ENCODE data around the gene PRSS12.
"Not testable (repeated sequence)": the region's sequence is repeated elsewhere in the genome, so short reads cannot be mapped to it uniquely, and the experiment has no call there.

Gene PRSS12

DNA sequence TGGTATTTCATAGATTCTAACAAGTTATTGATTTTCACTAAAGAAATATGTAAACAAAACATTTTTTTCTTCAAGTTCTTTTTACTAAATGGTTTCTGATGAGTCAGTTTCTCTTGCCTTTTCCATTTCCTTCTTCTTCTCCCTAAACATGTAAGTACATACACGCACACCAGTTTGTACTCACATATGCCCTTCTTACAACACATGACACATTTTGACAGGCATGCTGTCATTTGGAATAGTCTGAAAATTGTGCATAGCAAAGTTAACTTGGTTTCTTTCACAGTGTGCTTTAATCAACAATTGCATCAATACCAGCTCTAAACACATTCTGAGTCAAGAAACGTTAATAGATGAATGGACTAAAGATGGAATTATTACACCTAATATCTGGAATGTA, 35.1 kb downstream of the PRSS12 start:
- DNase-seq, result no peak

DNA sequence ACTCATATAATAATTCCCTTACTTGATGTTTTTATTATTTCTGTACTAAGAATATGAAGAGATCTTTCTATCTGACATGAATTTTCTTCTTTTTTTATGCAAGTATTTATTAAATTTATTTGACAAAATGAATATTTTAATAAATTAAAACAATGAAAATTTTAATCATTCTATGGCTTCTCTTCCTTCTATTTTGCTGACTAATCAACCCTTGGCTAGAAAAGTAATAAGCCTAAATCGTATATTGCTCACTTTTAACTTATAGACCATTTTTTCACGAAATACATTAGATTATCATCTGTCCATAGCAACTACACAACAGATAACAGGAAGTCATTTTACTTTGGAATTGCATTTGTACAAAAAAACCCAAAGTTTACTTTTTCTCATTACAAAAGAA, 38.6 kb downstream of the PRSS12 start:
- DNase-seq, result no peak

DNA sequence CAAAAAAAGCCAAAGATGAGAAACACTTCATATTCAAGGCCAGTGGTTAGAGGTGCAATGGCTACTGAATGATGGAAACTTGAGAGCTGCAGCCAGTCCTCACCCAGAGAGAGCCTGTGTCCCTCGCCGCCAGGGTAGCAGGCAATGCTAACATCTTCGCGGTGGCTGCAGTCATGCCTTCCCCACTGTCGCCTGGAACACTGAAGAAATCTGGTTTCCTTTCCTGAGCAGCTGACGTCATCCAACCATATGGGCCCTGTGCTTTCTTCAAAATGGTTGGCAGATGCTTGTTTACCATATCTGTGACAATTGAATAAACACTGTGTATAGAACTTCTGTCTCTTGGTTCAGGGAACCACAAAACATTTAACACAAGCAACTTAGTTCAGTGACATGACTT, 39.7 kb downstream of the PRSS12 start:
- DNase-seq, result no peak

DNA sequence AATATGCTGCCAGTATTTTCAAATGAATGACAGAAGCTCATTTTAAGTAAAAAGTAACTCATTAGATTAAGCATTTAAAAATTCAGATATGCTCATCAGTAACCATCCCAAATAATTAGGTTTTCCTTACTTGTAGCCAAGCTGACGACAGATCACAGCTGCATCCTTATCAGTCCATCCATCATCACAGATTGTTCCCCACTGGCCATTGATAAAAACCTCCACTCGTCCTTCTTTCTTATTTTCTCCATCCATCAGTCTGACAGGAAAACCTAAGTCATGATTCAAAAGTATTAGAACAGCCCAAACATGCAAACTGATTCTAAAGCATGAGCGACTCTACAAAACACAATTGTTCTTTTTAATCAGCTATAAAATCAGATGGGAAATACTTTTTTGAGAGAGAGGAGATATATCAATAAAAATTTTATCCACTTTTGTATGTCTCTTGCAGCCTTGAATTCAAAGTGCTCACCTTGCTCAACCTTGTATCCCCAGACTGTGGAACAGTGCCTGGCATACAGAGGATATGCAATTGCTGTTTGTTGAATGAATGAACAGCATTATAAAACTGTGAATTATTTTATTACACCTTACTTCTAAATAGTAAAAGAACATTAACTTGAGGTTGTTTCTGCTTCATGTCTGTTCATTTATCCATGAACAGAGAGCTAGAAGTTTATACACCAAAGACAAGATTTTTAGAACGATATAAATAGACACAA, 44.3 kb downstream of the PRSS12 start:
- DNase-seq, result no peak

DNA sequence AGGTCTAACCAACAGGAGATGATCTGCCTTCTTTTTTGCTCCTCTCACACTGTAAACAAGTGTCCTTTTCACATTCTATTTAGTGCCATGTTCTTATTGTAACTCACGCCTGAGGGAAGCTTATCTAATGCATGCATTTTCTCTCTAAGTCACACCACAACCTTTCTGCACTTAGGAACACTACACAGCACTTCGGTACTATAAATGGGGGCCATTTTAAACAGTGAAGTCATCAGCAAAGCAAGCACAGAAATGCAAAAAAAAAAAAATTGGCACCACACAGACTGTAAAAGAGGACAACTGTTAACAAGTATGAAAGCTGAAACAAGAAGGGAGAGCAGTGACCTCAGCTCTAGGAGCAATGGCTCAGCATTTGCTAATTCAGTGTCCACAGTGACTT, 45.2 kb downstream of the PRSS12 start:
- no peak for DNase-seq

DNA sequence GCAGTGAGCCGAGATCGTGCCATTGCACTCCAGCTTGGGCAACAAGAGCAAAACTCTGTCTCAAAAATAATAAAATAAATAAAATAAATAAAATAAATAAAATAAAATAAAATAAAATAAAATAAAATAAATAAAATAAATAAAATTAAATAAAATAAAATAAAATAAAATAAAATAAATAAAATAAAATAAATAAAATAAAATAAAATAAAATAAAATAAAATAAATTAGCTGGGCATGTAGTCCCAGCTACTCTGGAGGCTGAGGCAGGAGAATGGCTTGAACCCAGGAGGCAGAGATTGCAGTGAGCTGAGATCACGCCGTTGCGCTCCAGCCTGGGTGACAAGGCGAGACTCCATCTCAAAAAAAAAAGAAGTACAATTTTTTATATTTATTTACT, 53.2 kb downstream of the PRSS12 start:
- DNase-seq, result not testable (repeated sequence)

DNA sequence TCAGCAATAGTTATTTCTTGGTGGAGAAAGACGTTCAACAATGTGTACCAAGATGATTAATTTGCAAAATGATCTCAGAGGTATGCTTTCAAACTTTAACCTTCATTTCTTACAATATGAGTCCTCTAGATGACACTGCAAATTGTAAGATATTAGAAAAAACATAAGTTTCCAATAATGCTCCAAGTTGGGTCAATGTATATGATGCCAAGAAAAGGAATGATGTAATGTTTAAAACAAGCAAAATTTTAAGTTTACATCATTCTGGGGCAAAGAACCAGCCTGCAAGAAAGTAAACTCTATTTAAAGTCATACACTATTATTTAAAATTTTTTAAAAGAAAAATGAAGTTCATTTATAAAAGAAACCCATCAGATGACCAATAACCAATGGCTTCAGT, 56.1 kb downstream of the PRSS12 start:
- DNase-seq, result no peak

DNA sequence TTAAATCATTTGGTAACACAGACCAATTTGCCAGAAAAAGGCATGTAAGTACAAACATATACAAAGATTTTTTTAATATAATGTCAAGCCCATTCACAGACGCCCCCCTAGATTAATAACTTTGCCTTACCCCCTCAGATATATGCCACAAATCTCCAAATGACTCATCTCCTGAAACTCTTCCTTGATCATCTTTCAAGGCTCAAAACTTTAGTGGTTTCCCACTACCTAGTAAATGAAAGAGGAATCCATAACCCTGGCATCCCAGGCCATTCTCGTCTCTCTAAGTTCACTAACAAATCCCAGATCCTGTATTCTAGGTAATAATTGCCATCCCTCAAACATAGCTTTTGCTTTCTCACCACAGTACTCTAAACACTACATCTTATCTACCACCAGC, 61.9 kb downstream of the PRSS12 start:
- DNase-seq, result no peak

DNA sequence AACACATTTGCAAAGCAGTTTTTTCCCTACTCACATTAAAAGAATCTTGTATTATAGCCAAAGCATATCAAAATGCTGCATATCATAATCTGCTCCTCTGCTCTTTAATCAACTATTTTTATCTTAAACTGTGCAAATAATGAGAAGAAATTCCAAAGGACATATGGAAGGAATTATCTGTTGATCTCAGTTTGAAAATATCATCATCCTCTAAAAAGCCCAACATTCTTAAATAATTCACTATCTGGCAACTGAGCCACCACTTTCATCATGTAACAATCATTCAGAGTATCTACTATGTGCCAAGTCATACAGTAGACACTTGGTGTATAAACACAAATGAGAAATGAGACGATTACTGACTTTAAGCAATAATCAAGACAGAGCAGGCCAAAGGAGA, 63.0 kb downstream of the PRSS12 start:
- no peak for DNase-seq

DNA sequence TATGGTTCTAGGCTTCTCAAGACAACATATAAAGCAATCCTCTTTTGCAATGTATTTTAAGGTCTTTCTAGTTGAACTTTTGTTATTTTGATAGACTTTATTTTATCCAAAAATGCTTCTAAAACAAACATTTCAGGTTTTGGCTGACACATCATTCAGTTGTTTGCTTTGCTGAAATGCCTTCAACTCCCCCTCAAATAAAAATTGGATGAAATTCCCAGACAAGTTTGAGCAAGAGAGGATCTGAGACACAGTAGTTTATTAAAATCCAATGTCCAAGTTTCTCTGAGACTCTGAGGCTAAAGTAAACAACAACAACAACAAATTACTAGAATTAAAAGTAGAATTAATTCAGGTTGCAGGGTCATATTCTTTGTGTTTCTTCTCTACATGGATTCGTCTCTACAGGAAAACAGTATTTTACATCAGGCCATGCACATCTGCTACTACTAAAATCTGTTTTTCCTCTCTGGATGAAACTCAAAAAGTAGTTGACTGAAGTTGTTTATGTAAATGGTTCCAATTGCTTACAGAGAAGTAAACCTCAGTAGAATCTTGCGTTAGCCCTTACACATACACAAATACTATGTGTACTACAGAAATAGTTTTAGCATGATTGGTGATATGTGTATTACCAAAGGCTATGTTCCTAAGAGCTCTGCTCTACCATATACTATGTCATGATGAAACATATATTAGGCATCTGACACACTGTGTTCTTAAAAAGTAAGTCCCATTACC, 64.9 kb downstream of the PRSS12 start:
- DNase-seq, result no peak

DNA sequence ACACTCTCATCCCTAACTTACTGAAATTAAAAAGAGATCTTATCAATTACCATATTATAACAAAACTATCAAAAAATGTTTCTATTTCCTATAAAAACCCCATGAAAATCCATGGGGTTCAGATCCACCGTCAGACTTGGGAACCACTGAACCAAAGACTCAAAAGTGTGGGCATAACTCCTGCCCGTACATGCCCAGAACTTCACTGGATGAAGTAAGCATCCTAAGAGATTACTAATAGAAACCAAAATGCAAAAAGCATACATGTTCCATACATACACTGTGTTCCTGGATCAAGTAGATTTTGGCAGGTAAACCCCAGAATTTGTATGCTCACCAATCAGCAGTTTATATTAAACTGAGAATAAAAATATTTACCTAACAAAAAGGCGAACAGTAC, 66.1 kb downstream of the PRSS12 start:
- no peak for DNase-seq

DNA sequence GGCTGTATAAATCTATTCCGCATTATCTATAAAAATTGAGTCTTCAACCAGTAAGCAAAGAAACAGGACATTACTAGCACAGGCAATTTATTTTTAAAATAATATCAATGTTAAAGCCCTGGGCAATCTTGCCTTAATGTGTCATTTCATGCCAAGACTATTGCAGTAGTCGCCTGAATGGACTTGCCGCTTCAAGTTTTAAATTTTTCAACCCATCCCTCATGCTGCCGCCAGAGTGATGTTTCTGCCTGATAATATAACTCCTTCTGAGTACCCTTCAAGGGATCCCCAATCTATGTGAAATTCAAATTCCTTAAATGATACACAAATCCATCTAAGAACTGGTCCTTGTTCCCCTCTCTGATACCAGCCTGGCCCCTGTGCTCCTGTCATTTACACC, 66.9 kb downstream of the PRSS12 start:
- no peak for DNase-seq

DNA sequence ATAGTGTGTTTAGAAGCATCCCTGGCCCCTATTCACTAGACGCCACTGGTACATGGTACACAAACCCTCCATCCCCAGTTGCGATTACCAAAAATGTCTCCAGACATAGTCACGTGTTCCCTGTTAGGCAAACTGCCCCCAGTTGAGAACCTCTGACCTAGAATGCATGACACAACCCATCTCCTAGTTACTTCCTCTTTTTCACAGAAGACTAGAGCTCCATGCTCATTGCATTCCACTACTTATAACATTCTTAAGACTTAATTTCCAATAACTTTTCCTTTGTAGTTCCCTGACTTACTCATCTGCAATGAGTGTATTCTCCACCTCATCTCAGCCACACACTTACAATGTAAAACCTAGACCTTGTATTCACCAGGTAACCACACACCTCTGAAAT, 68.6 kb downstream of the PRSS12 start:
- peak; percentile 65 for DNase-seq

DNA sequence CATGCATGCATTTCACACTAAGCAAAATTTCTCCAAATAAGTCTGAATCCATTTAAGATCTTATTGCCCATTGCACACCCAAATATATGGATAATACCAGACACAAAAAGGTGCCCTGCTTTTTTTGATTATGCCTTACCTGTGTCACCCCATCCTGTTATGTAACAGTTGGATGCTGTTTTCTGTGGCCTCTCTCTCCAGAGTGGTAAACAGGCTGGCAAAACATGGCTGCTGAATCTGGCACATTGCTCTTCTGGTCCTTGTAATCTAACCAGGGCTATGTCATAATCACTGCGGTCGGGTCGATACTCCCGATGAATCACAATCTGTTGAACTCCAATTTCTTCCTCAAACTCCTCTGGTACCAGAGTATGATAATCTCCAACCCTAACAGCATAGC, 70.1 kb downstream of the PRSS12 start:
- peak; percentile 44 for DNase-seq

DNA sequence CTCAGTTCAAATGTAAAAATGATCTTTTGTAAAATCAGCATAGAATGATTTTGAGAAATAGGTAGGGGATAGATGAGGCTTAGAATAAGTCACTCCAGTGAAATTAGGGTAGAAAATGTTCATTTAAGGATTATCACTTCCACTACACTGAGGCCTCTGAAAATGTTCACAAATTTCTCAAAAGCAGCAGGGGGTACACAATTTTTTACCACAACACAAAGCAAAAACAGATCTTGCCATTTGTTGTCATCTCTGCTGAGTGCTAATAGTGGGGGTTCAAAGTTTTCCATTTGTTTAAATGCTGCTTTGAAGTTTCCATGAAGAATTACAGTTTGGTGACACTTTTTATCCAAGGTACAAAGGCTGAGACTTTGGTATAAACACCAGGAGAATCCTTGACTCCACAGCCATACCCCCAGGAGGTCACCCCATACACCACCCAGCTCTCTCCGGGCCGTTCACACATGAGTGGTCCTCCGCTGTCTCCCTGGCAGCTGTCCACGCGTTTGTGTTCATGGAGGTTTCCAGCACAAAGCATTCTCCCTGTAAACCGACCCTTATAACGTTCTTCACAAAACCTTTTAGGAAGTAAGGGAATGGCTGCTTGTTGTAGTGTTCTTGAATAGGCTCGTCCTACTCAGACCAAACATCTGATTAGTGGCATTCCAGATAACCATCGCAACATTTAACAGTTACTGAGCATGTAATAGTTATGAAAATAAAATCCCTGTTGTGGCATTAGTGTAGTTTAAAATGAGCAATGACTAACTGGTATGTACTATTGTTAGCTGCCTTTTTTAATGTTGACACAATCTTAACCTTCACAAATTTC, 71.0 kb downstream of the PRSS12 start:
- DNase-seq, result no peak

DNA sequence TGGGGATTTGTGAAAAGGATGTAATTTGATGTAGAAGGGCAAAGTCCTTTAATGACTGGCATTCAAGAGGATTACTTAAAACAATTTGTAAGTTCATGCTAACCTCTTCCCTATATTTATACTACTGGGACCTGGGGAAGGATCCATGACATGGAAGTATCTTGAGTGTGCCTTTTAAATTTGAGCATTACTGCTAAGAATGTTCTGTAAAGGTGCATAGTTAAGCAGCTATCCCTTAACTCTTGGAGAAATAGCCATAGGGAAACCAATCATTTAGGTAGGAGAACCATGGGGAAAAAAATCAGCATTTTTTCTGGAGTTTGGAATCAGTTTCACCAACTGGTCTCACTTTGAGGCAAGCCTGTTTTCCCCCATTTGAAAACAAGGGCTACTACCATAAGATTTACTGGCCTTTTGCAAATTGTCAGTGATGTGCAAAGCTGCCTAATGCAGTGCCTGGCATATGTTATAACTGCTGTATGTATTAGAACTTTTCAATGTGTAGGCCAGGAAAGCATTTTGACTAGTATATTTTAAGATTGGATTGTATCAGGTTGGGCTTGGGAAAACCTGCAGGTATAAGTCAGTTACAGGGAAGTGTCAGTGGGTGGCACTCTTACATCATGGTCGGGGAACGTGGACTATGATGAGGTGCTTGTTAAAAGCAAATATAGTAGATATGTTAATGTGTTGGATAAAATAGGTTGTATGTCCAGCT, 72.1 kb downstream of the PRSS12 start:
- peak; percentile 38 for DNase-seq

DNA sequence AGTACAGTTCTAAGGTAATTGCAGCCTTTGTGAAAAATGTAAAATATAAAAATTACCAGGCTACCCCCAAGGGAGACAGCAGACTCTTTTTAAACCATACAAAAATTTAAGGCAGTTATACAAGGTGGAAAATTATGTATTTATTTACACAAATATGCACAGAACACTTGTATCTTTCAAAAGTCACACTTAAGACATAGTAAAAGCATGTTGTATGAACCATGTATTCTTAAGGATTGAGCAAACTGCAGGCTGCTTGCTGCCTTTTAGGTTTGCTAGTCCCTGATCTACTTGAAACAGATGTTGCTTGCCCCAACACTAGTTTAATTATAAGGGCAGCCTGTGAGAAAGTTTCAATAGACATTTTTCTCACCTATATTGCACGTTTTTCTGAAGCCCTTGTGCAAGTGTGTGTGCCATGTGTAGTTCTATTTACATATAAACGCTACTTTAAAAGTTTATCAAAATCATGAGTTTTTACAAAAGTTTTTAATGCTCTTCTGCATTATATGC, 72.8 kb downstream of the PRSS12 start:
- DNase-seq, result no peak

DNA sequence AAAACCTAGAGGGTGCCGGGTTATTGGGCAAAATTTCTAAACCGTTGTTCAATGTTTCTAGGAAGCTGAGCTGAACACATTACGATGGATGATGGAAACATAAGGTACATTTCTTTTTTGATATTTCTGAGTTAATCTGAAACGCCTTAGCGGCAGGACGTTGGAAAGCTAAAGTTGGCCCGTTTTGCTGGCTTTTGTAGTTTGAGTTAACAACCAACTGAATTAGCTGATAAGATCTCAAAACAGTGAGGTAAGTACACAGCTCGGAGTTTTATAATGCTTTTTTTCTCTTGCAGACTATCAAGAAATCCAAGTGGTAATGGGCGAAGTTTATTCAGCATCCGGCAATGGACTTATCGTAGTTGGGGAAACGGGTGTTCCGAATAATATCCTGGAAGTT, 73.5 kb downstream of the PRSS12 start:
- DNase-seq, result no peak

DNA sequence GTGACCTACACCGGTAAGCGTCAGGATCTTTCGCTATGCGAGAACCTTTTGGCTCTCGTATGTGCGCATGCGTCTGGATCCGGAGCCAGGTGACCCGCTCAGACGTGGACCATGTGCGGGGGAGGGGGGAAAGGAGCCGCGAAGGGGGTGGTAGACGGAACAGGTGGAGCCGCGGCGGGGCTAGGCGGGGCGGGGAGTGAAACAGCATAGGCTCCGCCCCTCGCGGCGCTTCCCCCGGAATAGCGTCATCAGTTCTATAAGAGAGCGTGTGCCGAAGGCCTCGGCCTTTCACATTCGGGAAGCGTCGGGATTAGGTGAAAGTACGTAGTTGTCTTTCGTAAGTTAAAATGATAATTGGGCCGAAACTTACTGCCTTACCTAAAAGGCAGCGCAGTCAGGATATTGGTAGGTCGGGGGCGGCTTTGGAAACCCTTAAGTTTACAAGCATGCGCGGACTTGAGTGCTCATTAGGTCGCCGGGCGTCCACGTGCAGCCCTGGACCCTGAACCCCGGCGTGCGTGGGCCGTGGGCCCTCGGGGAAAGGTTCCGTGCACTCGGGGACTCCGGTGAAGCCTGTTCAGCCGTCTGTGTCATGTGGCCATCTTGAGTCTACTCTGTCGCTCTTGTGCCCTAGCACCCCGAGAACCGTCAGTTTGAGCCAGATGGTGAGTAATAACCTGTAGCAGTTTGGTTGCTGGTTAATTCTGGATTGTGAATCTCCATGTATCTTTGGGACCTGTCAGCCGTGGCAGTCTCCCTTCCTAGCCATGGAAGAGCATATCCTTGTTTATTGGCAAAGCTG, 74.1 kb downstream of the PRSS12 start:
- peak; percentile 95 for DNase-seq

DNA sequence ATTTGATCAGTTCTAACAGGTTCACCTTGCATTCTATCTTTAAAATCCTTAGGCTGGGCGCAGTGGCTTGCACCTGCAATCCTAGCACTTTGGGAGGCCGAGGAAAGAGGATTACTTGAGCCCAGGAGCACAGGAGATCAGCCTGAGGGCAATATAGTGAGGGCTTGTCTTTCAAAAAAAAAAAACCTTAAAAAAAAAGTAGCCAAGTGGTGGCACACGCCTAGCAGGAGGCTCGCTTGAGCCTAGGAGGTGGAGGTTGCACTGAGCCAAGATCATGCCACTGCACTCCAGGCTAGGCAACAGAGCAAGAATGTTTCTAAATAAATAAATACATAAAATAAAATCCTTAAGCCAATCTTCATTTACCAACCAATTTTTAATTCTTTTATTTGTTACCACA, 75.6 kb downstream of the PRSS12 start:
- no peak for DNase-seq

DNA sequence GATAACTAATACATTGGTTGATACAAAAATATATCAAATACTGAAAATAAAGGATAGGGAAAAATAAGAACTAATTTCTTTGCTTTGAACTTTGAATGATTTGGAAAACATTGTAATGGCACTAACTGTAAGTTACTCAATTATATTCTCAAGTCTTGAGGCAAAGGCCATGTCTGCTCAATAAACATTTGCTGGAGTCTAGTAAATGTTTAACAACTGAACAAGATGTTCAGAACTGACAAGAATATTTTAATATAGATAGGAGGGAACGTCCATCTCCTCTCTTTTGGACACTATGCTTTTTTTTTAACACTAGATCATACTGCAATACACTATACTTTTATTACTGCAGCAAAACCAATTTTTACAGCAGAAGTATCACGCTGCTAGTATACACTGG, 76.2 kb downstream of the PRSS12 start:
- no peak for DNase-seq

DNA sequence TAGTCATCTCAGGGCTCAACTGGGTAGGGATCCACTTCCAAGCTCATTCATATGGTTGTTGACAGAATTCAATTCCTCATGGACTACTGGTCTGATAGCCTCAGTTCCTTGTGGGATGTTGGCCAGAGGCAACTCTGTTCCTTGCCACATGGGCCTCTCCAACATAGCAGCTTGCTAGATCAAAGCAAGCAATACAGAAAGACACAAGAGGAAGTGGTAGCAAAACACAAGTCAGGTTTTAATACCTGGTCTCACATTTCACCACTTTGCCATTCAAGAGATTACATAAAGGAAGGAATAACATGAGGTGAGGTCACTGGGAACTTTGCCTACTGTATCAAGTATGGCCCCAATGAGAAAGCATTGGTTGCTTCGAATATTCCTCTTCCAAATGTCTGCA, 79.2 kb downstream of the PRSS12 start:
- no peak for DNase-seq

All from suppressor macrophage treated with lipopolysaccharide for 4 hours (primary cell).